Effector CD8-positive, alpha-beta T cell (primary cell): ENCODE measurements around the gene LEKR1.
A peak's percentile ranks its signal among the peaks of the same experiment; 100 is the strongest.
"Not testable (repeated sequence)": the region's sequence is repeated elsewhere in the genome, so short reads cannot be mapped to it uniquely, and the experiment has no call there.

Experiments used
- DNase-seq: peaks from one replicate; lab custom pipeline; 2025; lab: John Stamatoyannopoulos, UW
- total RNA-seq, 4 experiments: gene quantifications; one replicate each; lab custom pipeline; 2026; lab: John Stamatoyannopoulos, UW

Gene LEKR1
- total RNA-seq, result 0.54 to 3.4 (median 2.5) reads per million in 4 experiments

GRCh38 chr3:156826144-156826895 is at the start of gene LEKR1:
LEKR1 (plus strand) TSS chr3:156826353; CDS start chr3:156829330, 2,977 bp downstream.
- peak; percentile 53 for DNase-seq

GRCh38 chr3:156776871-156777270 is 49.3 kb upstream of the LEKR1 start:
- no peak for DNase-seq

GRCh38 chr3:156781310-156782230 is 44.6 kb upstream of the LEKR1 start:
- no peak for DNase-seq

- no peak for DNase-seq
These were observed 43.8 kb upstream of the LEKR1 start for GRCh38 chr3:156782319-156782718.

GRCh38 chr3:156782921-156783320 is 43.2 kb upstream of the LEKR1 start:
- no peak for DNase-seq

GRCh38 chr3:156787001-156787400 is 39.2 kb upstream of the LEKR1 start:
- no peak for DNase-seq

GRCh38 chr3:156787926-156788663 is 38.1 kb upstream of the LEKR1 start:
- no peak for DNase-seq

GRCh38 chr3:156788846-156789245 is 37.3 kb upstream of the LEKR1 start:
- DNase-seq, result no peak

GRCh38 chr3:156790156-156790555 is 36.0 kb upstream of the LEKR1 start:
- no peak for DNase-seq

GRCh38 chr3:156792114-156792513 is 34.0 kb upstream of the LEKR1 start:
- DNase-seq, result no peak

- no peak for DNase-seq
These were observed 33.6 kb upstream of the LEKR1 start for GRCh38 chr3:156792536-156792935.

- DNase-seq, result no peak
These were observed 33.2 kb upstream of the LEKR1 start for GRCh38 chr3:156792945-156793344.

- no peak for DNase-seq
These were observed 32.8 kb upstream of the LEKR1 start for GRCh38 chr3:156793400-156793799.

- DNase-seq, result no peak
These were observed 32.3 kb upstream of the LEKR1 start for GRCh38 chr3:156793851-156794250.

- DNase-seq, result no peak
These were observed 30.2 kb upstream of the LEKR1 start for GRCh38 chr3:156795890-156796481.

GRCh38 chr3:156797368-156797767 is 28.8 kb upstream of the LEKR1 start:
- DNase-seq, result no peak

- not testable (repeated sequence) for DNase-seq
These were observed 25.9 kb upstream of the LEKR1 start for GRCh38 chr3:156800287-156800686.

- no peak for DNase-seq
These were observed 24.4 kb upstream of the LEKR1 start for GRCh38 chr3:156801746-156802145.

GRCh38 chr3:156802821-156803606 is 23.1 kb upstream of the LEKR1 start:
- DNase-seq, result no peak

GRCh38 chr3:156803952-156804741 is 22.0 kb upstream of the LEKR1 start:
- no peak for DNase-seq
